Upper lobe of left lung (tissue), 6 donors: ENCODE results near the gene CAMK2N1. TPM values are rescaled to one million over a fixed set of nuclear protein-coding genes. Genes with fewer than 3 reads are reported as not detected.
A peak's percentile ranks its signal among the peaks of the same experiment; 100 is the strongest.

Experiments
- ATAC-seq, 2 donors: fragments of 200-7000 bp; cut with Tn5 transposase; one replicate each; pipeline ENCODE4 v1.9.1; 2022; ENCODE audit warnings: mild to moderate bottlenecking in 2 of 2, moderate library complexity in 2 of 2; ENCODE audit not compliant: low FRiP score in 2 of 2
- DNase-seq, 2 donors: peaks; one replicate each; pipeline ENCODE4 v3.0.0-alpha.2; 2019 to 2020
- H3K27ac ChIP-seq, 4 donors: fragments of 200-600 bp; sonication (generic); one replicate each; pipeline ENCODE4 v1.5.1; 2016 to 2019
- H3K27me3 ChIP-seq, 4 donors: fragments of 200-600 bp; sonication (generic); one replicate each; pipeline ENCODE4 v1.5.1; 2017 to 2019
- H3K36me3 ChIP-seq, 4 donors: fragments of 200-600 bp; sonication (generic); one replicate each; pipeline ENCODE4 v1.5.1; 2016 to 2019
- H3K4me1 ChIP-seq, 4 donors: fragments of 200-600 bp; sonication (generic); one replicate each; pipeline ENCODE4 v1.5.1; 2018 to 2019
- H3K4me3 ChIP-seq, 4 donors: fragments of 200-600 bp; sonication (generic); one replicate each; pipeline ENCODE4 v1.5.1; 2017 to 2019; ENCODE audit warnings: mild to moderate bottlenecking in 2 of 4, moderate library complexity in 1 of 4
- H3K9me3 ChIP-seq, 4 donors: fragments of 200-600 bp; sonication (generic); one replicate each; pipeline ENCODE4 v1.5.1; 2018 to 2019
- EP300 ChIP-seq, 4 donors: sonication (generic); formaldehyde crosslinking; IDR thresholded peaks; one replicate each; pipeline ENCODE4 v1.5.1; 2017; ENCODE audit warnings: antibody characterized with exemption in 4 of 4, control low read depth in 2 of 4
- POLR2A ChIP-seq, 4 donors: fragments of 450-650 bp; IDR thresholded peaks; one replicate each; pipeline ENCODE4 v1.5.1; 2016 to 2017; ENCODE audit warnings: antibody characterized with exemption in 4 of 4, mild to moderate bottlenecking in 2 of 4
- POLR2AphosphoS5 ChIP-seq, 2 donors: sonication (generic); formaldehyde crosslinking; IDR thresholded peaks; one replicate each; pipeline ENCODE4 v1.5.1; 2017; ENCODE audit warnings: antibody characterized with exemption in 2 of 2
- WGBS, 2 donors: methylation state at CpG; one replicate each; pipeline ENCODE4 v1.1.5; 2017 to 2018; 5-methylcytosine and 5-hydroxymethylcytosine counted together
- total RNA-seq, 6 donors: library from RNA; depleted of rRNA in 4 of 6; stranded (reverse); fragments of >200 nt in 4 of 6; gene quantifications; one replicate each; pipeline versions ENCODE4 v1.1.0 to v1.2.1, GENCODE V29; 2016 to 2021
- TF ChIP-seq, protein P1 (sequence below), 6 experiments: fragments of 450-650 bp in 4 of 6; fragments of 200-600 bp in 2 of 6; sonication (generic) in 2 of 6; IDR thresholded peaks; one replicate each; pipeline ENCODE4 v1.5.1; 2016 to 2019; ENCODE audit warnings: antibody characterized with exemption in 6 of 6
- donor health status: DM: no; HTN: no; CAD: no; lungs with moderate emphysema.
- donor health status: DM: no; HTN: yes; CAD: no; lungs with severe emphysema.

The CAMK2N1 gene
- total RNA-seq, 6 donors from 2014 or later = 18.4 to 63.9 (median 28.1) TPM

- DNase-seq (peak in 1 of 2 donors; percentile 52), ATAC-seq (no peak)
- Histone ChIP-seq H3K27me3 (peaks cover 0 to 6% (median 1%) of the 10 kb centered on the region in 4 donors), H3K4me3 (no peak overlapping the region), H3K9me3 (no peaks in the 10 kb centered on the region), H3K4me1 (no peaks in the 10 kb centered on the region), H3K27ac (no peak overlapping the region), H3K36me3 (no peaks in the 10 kb centered on the region)
- WGBS, 2 donors = 21 to 34% methylated on average over 6 to 8 of the region's 9 CpGs
- TF ChIP-seq EP300 (IDR thresholded peaks at IDR 0.05) (no peak), POLR2A (IDR thresholded peaks at IDR 0.05) (no peak), POLR2AphosphoS5 (IDR thresholded peaks at IDR 0.05) (no peak)
- TF ChIP-seq, protein P1, sequence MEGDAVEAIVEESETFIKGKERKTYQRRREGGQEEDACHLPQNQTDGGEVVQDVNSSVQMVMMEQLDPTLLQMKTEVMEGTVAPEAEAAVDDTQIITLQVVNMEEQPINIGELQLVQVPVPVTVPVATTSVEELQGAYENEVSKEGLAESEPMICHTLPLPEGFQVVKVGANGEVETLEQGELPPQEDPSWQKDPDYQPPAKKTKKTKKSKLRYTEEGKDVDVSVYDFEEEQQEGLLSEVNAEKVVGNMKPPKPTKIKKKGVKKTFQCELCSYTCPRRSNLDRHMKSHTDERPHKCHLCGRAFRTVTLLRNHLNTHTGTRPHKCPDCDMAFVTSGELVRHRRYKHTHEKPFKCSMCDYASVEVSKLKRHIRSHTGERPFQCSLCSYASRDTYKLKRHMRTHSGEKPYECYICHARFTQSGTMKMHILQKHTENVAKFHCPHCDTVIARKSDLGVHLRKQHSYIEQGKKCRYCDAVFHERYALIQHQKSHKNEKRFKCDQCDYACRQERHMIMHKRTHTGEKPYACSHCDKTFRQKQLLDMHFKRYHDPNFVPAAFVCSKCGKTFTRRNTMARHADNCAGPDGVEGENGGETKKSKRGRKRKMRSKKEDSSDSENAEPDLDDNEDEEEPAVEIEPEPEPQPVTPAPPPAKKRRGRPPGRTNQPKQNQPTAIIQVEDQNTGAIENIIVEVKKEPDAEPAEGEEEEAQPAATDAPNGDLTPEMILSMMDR (IDR thresholded peaks at IDR 0.05) = no peak
Observed at GRCh38 chr1:20448671-20449071, 37.3 kb downstream of the CAMK2N1 start.

DNA sequence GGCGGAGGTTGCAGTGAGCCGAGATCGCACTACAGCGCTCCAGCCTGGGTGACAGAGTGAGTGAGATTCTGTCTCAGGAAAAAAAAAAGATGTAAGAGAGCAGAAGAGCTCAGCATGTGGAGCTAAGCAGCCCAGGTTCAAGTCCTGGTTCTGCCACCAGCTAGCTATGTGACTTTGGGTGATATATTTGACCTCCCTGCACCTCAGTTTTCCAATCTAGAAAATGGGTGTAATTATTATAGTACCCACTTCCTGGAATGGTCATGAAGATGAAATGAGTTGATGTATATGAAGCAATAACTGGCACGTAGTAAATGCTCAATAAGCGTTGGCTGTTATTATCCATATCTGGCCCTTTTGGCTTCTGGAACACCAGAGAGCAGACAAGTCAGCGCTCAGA lies 38.2 kb downstream of the CAMK2N1 start:
- no peak overlapping the region for H3K4me3 ChIP-seq
- H3K27me3 ChIP-seq = peaks cover 0 to 6% (median 1%) of the 10 kb centered on the region in 4 donors
- ATAC-seq (no peak), DNase-seq (no peak)
- no peaks in the 10 kb centered on the region for H3K4me1 ChIP-seq
- no peak overlapping the region for H3K27ac ChIP-seq
- WGBS, 2 donors = 89 to 90% methylated on average over 7 of the region's 7 CpGs
- H3K36me3 ChIP-seq = no peaks in the 10 kb centered on the region
- no peaks in the 10 kb centered on the region for H3K9me3 ChIP-seq
- no peak for TF ChIP-seq POLR2A (IDR thresholded peaks at IDR 0.05)
- no peak for TF ChIP-seq POLR2AphosphoS5 (IDR thresholded peaks at IDR 0.05)
- TF ChIP-seq EP300 (IDR thresholded peaks at IDR 0.05) = no peak
- TF ChIP-seq, protein P1 (IDR thresholded peaks at IDR 0.05) = no peak

DNA sequence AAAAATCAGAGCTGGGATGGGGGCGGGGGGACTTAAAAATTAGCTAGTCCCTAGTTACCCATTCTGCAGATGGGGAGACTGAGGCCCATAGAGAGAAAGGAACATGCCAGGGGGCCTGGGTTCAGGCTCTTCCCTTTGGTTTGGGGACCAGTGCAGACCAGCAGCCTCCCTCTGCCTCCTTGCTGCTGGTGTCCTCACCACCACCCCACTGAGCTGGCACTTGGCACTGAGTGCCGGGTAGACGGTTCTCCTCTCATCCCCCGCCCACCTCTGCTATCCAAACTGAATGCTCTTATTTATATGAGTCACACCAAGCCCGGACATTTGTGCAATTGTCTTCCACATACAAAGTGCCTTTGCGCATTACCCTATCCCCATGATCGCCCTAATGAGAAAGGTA lies 39.2 kb downstream of the CAMK2N1 start:
- H3K27me3 ChIP-seq = peaks cover 0 to 6% (median 1%) of the 10 kb centered on the region in 4 donors
- no peaks in the 10 kb centered on the region for H3K4me1 ChIP-seq
- no peak overlapping the region for H3K27ac ChIP-seq
- no peaks in the 10 kb centered on the region for H3K9me3 ChIP-seq
- ATAC-seq (no peak), DNase-seq (no peak)
- no peaks in the 10 kb centered on the region for H3K36me3 ChIP-seq
- 80 to 81% methylated on average over 7 of the region's 7 CpGs for WGBS, 2 donors
- no peak overlapping the region for H3K4me3 ChIP-seq
- TF ChIP-seq POLR2A (IDR thresholded peaks at IDR 0.05) (no peak), EP300 (IDR thresholded peaks at IDR 0.05) (no peak), POLR2AphosphoS5 (IDR thresholded peaks at IDR 0.05) (no peak)
- TF ChIP-seq, protein P1 (IDR thresholded peaks at IDR 0.05) = no peak

DNA sequence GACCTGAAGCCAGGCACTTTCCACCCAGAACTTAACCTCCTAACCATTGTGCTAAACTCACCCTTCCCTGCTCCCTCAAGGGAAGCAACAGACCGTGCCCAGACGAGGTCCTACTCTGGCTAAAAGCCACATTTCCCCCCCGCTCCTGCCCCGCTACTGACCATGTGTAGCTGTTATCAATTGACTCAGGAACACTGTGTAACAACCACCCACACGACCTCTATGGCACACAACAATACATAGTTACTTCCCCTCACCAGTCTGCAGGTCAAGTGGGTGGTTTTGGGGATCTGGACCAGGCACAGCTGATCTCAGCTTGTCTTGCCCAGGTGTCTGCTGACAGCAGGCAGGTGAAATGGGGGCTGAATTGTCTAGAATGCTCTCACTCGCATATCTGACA lies 40.1 kb downstream of the CAMK2N1 start:
- 68 to 73% methylated on average over 6 of the region's 6 CpGs for WGBS, 2 donors
- H3K27ac ChIP-seq = no peak overlapping the region
- no peaks in the 10 kb centered on the region for H3K4me1 ChIP-seq
- no peak overlapping the region for H3K4me3 ChIP-seq
- no peaks in the 10 kb centered on the region for H3K36me3 ChIP-seq
- H3K9me3 ChIP-seq = no peaks in the 10 kb centered on the region
- ATAC-seq = no peak
- TF ChIP-seq EP300 (IDR thresholded peaks at IDR 0.05) (no peak), POLR2AphosphoS5 (IDR thresholded peaks at IDR 0.05) (no peak), POLR2A (IDR thresholded peaks at IDR 0.05) (no peak)
- TF ChIP-seq, protein P1 (IDR thresholded peaks at IDR 0.05) = no peak
- peaks cover 0 to 6% (median 1%) of the 10 kb centered on the region in 4 donors for H3K27me3 ChIP-seq
- DNase-seq = no peak
